GM12878 (cell line): ENCODE measurements around the gene JPH4. TPM values are rescaled to one million over a fixed set of nuclear protein-coding genes. Genes with fewer than 3 reads are reported as not detected.
A peak's percentile ranks its signal among the peaks of the same experiment; 100 is the strongest.

Source experiments
- ATAC-seq: fragments of 200-7000 bp; cut with Tn5 transposase; 3 replicates; pipeline ENCODE4 v1.9.1; 2020; ENCODE audit warnings: mild to moderate bottlenecking, moderate library complexity
- BruUV-seq: library from RNA; stranded (reverse); fragments of 400-500 nt; replicated peaks from 2 replicates; lab custom pipeline; 2021; lab: Mats Ljungman, UMichigan
- CTCF ChIA-PET: fragments of 300-600 bp; sonication (Branson Sonifier 250); formaldehyde crosslinking; extraction: SDS; loops from one replicate; lab custom pipeline; 2021; ENCODE audit warnings: inconsistent platforms; lab: Yijun Ruan, JAX
- POLR2A ChIA-PET: fragments of 350-600 bp; formaldehyde crosslinking; extraction: SDS; loops from one replicate; lab custom pipeline; 2021; ENCODE audit warnings: inconsistent platforms; lab: Charles Lee
- RAD21 ChIA-PET: fragments of 300-600 bp; sonication (Branson Sonifier 250); formaldehyde crosslinking; loops from one replicate; lab custom pipeline; 2023; ENCODE audit warnings: antibody characterized with exemption; ENCODE audit not compliant: unreplicated experiment; lab: Charles Lee
- SMC1A ChIA-PET: fragments of 300-600 bp; sonication (Branson Sonifier 250); formaldehyde crosslinking; loops from one replicate; lab custom pipeline; 2023; ENCODE audit not compliant: unreplicated experiment, uncharacterized antibody; lab: Charles Lee
- DNase-seq: peaks from one replicate; pipeline ENCODE4 v3.0.0-alpha.2; 2011; ENCODE audit warnings: low read depth, low spot score
- FAIRE-seq: peaks from 3 replicates; lab custom pipeline; 2011; peaks lifted over from hg19 to GRCh38; lab: Jason Lieb, UNC
- H2AFZ ChIP-seq: 2 replicates; pipeline ENCODE4 v1.6.0; 2011; ENCODE audit warnings: low read depth, low read length, control low read depth; ENCODE audit not compliant: control insufficient read depth
- H3K27ac ChIP-seq: 2 replicates; pipeline ENCODE4 v1.5.1; 2011; ENCODE audit warnings: control low read depth; ENCODE audit not compliant: control insufficient read depth, insufficient read depth
- H3K27me3 ChIP-seq, 2 experiments: replicated peaks in 1 of 2; 2 replicates each; pipeline versions ENCODE4 v1.6.0 to v1.6.1; 2011; ENCODE audit warnings: low read length in 1 of 2; ENCODE audit not compliant: control insufficient read depth in 2 of 2, insufficient read depth in 2 of 2
- H3K36me3 ChIP-seq, 2 experiments: 2 replicates each; pipeline ENCODE4 v1.5.1; 2011; ENCODE audit warnings: low read length in 1 of 2; ENCODE audit not compliant: control insufficient read depth in 2 of 2, insufficient read depth in 2 of 2
- H3K4me1 ChIP-seq: 2 replicates; pipeline ENCODE4 v1.6.1; 2011; ENCODE audit warnings: mild to moderate bottlenecking, low read length, moderate library complexity, mixed read lengths; ENCODE audit not compliant: control insufficient read depth, insufficient read depth
- H3K4me2 ChIP-seq: 2 replicates; pipeline ENCODE4 v1.6.0; 2011; ENCODE audit warnings: control low read depth; ENCODE audit not compliant: control insufficient read depth, insufficient read depth
- H3K4me3 ChIP-seq: fragments of 200-600 bp; sonication (generic); 2 replicates; pipeline ENCODE4 v1.5.1; 2016
- H3K79me2 ChIP-seq: 2 replicates; pipeline ENCODE4 v1.6.0; 2011; ENCODE audit warnings: low read length; ENCODE audit not compliant: control insufficient read depth, insufficient read depth
- H3K9ac ChIP-seq: 2 replicates; pipeline ENCODE4 v1.8.0; 2011; ENCODE audit warnings: low read length, control low read depth, mixed read lengths; ENCODE audit not compliant: control insufficient read depth, insufficient read depth
- H3K9me3 ChIP-seq: replicated peaks from 3 replicates; pipeline ENCODE4 v1.5.1; 2011; ENCODE audit warnings: mild to moderate bottlenecking, low read length; ENCODE audit not compliant: control insufficient read depth, insufficient read depth
- H4K20me1 ChIP-seq: 2 replicates; pipeline ENCODE4 v1.6.0; 2011; ENCODE audit not compliant: control insufficient read depth, insufficient read depth
- ATF2 ChIP-seq: IDR thresholded peaks from 2 replicates; pipeline ENCODE4 v1.6.1; 2012; ENCODE audit warnings: low read length, inconsistent platforms
- CBX5 ChIP-seq: sonication (generic); IDR thresholded peaks from 2 replicates; pipeline ENCODE4 v1.6.1; 2016; ENCODE audit warnings: low read depth, moderate library complexity, mild to moderate bottlenecking, inconsistent platforms
- EP300 ChIP-seq, 2 experiments: fragments of 150-350 bp in 1 of 2; IDR thresholded peaks; 2 replicates each; pipeline ENCODE4 v1.6.1; 2011 to 2012; ENCODE audit warnings: low read depth in 2 of 2, low read length in 2 of 2, borderline replicate concordance in 1 of 2, improper control_type of control experiment in 1 of 2, inconsistent platforms in 1 of 2; ENCODE audit not compliant: control insufficient read depth in 1 of 2
- HSF1 ChIP-seq: fragments of 150-350 bp; IDR thresholded peaks from 2 replicates; pipeline ENCODE4 v1.6.1; 2014; ENCODE audit warnings: mild to moderate bottlenecking, low read depth, low read length
- IRF4 ChIP-seq: IDR thresholded peaks from 2 replicates; pipeline ENCODE4 v1.6.1; 2011; ENCODE audit warnings: low read depth, low read length
- MYC ChIP-seq: IDR thresholded peaks from 2 replicates; pipeline ENCODE4 v1.6.1; 2011; ENCODE audit warnings: mild to moderate bottlenecking, low read length, moderate library complexity, inconsistent platforms; ENCODE audit not compliant: insufficient read depth, insufficient replicate concordance, insufficient read length, severe bottlenecking
- RAD21 ChIP-seq: IDR thresholded peaks from 2 replicates; pipeline ENCODE4 v1.6.1; 2011; ENCODE audit warnings: mild to moderate bottlenecking, low read depth, low read length, moderate library complexity; ENCODE audit not compliant: insufficient read depth
- RAD51 ChIP-seq: fragments of 450-650 bp; IDR thresholded peaks from 2 replicates; pipeline ENCODE4 v1.6.1; 2016; ENCODE audit warnings: moderate library complexity, mild to moderate bottlenecking, inconsistent platforms
- RELA ChIP-seq: fragments of 450-650 bp; IDR thresholded peaks from 2 replicates; pipeline ENCODE4 v1.8.0; 2014; ENCODE audit warnings: borderline replicate concordance; ENCODE audit not compliant: partially characterized antibody
- RELB ChIP-seq: fragments of 450-650 bp; IDR thresholded peaks from 2 replicates; pipeline ENCODE4 v1.6.1; 2017; ENCODE audit warnings: low read depth, mild to moderate bottlenecking, moderate library complexity
- RFX5 ChIP-seq: IDR thresholded peaks from 2 replicates; pipeline ENCODE4 v1.6.1; 2011; ENCODE audit warnings: low read depth, low read length, improper control_type of control experiment
- SMAD5 ChIP-seq: IDR thresholded peaks from 2 replicates; pipeline ENCODE4 v1.6.1; 2016; ENCODE audit warnings: antibody characterized with exemption, low read depth
- STAT3 ChIP-seq: IDR thresholded peaks from 2 replicates; pipeline ENCODE4 v1.6.1; 2011; ENCODE audit warnings: low read depth, low read length, improper control_type of control experiment
- TARDBP ChIP-seq: IDR thresholded peaks from 2 replicates; pipeline ENCODE4 v1.6.1; 2016; ENCODE audit warnings: borderline replicate concordance
- TCF12 ChIP-seq: IDR thresholded peaks from 2 replicates; pipeline ENCODE4 v1.6.1; 2011; ENCODE audit warnings: low read depth, mild to moderate bottlenecking, low read length
- YY1 ChIP-seq: IDR thresholded peaks from 2 replicates; pipeline ENCODE4 v1.6.1; 2011; ENCODE audit warnings: low read depth, mild to moderate bottlenecking, low read length
- ZNF384 ChIP-seq: IDR thresholded peaks from 2 replicates; pipeline ENCODE4 v1.6.1; 2012; ENCODE audit warnings: low read depth, mild to moderate bottlenecking, low read length, improper control_type of control experiment, borderline replicate concordance
- WGBS: methylation state at CpG from one replicate; pipeline ENCODE4 v1.1.6; 2016; ENCODE audit warnings: low lambda C conversion rate; ENCODE audit not compliant: insufficient replicate concordance, insufficient coverage; ENCODE audit errors: missing lambda C conversion rate; 5-methylcytosine and 5-hydroxymethylcytosine counted together
- in situ Hi-C: fragments of 300-500 bp; cut with MboI; formaldehyde crosslinking; loops from 9 replicates; pipeline ENCODE4 v1.14.3; 2018; ENCODE audit warnings: mixed read lengths
- intact Hi-C: fragments of 100-400 bp; cut with micrococcal nuclease; formaldehyde crosslinking; loops from one replicate; pipeline ENCODE4 v1.14.2; 2022; ENCODE audit not compliant: unreplicated experiment
- polyA plus RNA-seq, 11 experiments: library from polyadenylated mRNA; depleted of rRNA in 4 of 11; unstranded in 6 of 11; stranded (reverse) in 5 of 11; fragments of >200 nt; fragmentation: Nextera tagmentation in 4 of 11; fragmentation: Illumina TruSeq in 1 of 11; extraction: Ambion mirVana in 4 of 11; extraction: Trizol in 1 of 11; gene quantifications; 1 replicate in 1 of 11; 2 replicates in 10 of 11; pipeline versions ENCODE4 v1.2.1 to v1.2.3, GENCODE V29; 2011 to 2016; ENCODE audit warnings: inconsistent platforms in 2 of 11, missing spikeins in 2 of 11, low read depth in 1 of 11
- total RNA-seq, 4 experiments: library from RNA; depleted of rRNA in 3 of 4; stranded (reverse); fragments of >200 nt in 3 of 4; fragmentation: Illumina TruSeq in 1 of 4; extraction: Trizol in 1 of 4; gene quantifications; 2 replicates each; pipeline versions ENCODE4 v1.2.1 to v1.2.3, GENCODE V29; 2013 to 2021

Gene JPH4
- total and polyA plus RNA-seq, 10 of the 15 experiments (the other 5 are each of a cell fraction or from before 2014, with no cell fraction given) = 0.48 to 10.3 (median 3.8) TPM

- DNase-seq (no peak), FAIRE-seq (no peak), ATAC-seq (no peak)
- Histone ChIP-seq H3K4me3 (no peak overlapping the region), H4K20me1 (no peaks in the 10 kb centered on the region), H3K27me3 (no peaks in the 10 kb centered on the region), H3K9me3 (no peaks in the 10 kb centered on the region), H3K79me2 (peaks cover 26% of the 10 kb centered on the region), H3K27ac (no peak overlapping the region), H3K9ac (no peak overlapping the region), H3K4me2 (peak overlapping the region; percentile 14; the same call in 1 of the 2 replicates), H3K36me3 (peaks cover 11 to 20% of the 10 kb centered on the region in 2 experiments; a peak in 3 of 4 replicates), H2AFZ (no peak overlapping the region), H3K4me1 (peaks cover 3% of the 10 kb centered on the region)
- WGBS = 70% methylated on average over 21 of the region's 21 CpGs
- RAD21 ChIA-PET = interaction anchor here (0.5 to 3.3 kb wide), 9 partner anchors 10 to 439 kb away, joined by 3 to 39 read pairs (median 3); no protein-coding TSS in a partner anchor
- SMC1A ChIA-PET = interaction anchor here (1.0 to 9.7 kb wide), 7 partner anchors 9 to 294 kb away, joined by 3 to 124 read pairs (median 5); partner anchors contain the start of gene PABPN1
- no TSS peak for BruUV-seq
- CTCF ChIA-PET = interaction anchor here (0.5 to 13.1 kb wide), 33 partner anchors 9 to 582 kb away, joined by 3 to 436 read pairs (median 4); partner anchors contain the start of genes AP1G2, EMC9, NGDN and PABPN1
- in situ Hi-C loops = loop anchor here (5.0 kb wide), 2 partner anchors 82 to 237 kb away; partner anchors contain the start of gene PABPN1
- POLR2A ChIA-PET = interaction anchor here (1.3 to 3.8 kb wide), 3 partner anchors 8 to 81 kb away, joined by 4 to 14 read pairs (median 4); partner anchors contain the start of gene AP1G2
- intact Hi-C loops = loop anchor here (5.0 kb wide), 1 partner anchor 237 kb away; the partner anchor contains the start of gene PABPN1
- TF ChIP-seq MYC (no peak), STAT3 (no peak), HSF1 (no peak), SMAD5 (no peak), TCF12 (no peak), ZNF384 (no peak), TARDBP (no peak), EP300 (IDR thresholded peaks at IDR 0.05; ENCODE audit: borderline replicate concordance in 1 of 2, control insufficient read depth in 1 of 2, low read depth in 2 of 2, low read length in 2 of 2) (no peak), YY1 (peak; percentile 55), RELB (no peak), IRF4 (no peak), RFX5 (no peak), CBX5 (no peak), RAD51 (no peak), RELA (no peak), RAD21 (peak; percentile 82), ATF2 (no peak)
These were observed 19.3 kb downstream of the JPH4 start for GRCh38 chr14:23559010-23559925.
